ENCODE results near the gene SPATA3.

GRCh38 chr2:230985519-230986231 is 10.2 kb upstream of the SPATA3 start:
- TF ChIP-seq CTCF (IDR thresholded peaks at IDR 0.05; ENCODE audit: low read length) (no peak), EZH2 (IDR thresholded peaks at IDR 0.05; ENCODE audit: borderline replicate concordance, low read length) (no peak)

Data from OCI-LY1 (cell line).